HG02884 (cell line): ENCODE data around the gene UNC5B.

ENCODE experiments used
- ATAC-seq: cut with Tn5 transposase; IDR thresholded peaks from one replicate; pipeline ENCODE4 v1.9.1; 2021; ENCODE audit warnings: mild to moderate bottlenecking, moderate library complexity; ENCODE audit not compliant: unreplicated experiment

Gene UNC5B

GRCh38 chr10:71221586-71222202 is 9.3 kb downstream of the UNC5B start:
- ATAC-seq, result no peak

- ATAC-seq, result no peak
Measured at GRCh38 chr10:71222601-71223346, 10.4 kb downstream of the UNC5B start.

GRCh38 chr10:71223347-71224058 is 11.1 kb downstream of the UNC5B start:
- ATAC-seq, result no peak

GRCh38 chr10:71225291-71226058 is 13.1 kb downstream of the UNC5B start:
- ATAC-seq, result no peak

DNA sequence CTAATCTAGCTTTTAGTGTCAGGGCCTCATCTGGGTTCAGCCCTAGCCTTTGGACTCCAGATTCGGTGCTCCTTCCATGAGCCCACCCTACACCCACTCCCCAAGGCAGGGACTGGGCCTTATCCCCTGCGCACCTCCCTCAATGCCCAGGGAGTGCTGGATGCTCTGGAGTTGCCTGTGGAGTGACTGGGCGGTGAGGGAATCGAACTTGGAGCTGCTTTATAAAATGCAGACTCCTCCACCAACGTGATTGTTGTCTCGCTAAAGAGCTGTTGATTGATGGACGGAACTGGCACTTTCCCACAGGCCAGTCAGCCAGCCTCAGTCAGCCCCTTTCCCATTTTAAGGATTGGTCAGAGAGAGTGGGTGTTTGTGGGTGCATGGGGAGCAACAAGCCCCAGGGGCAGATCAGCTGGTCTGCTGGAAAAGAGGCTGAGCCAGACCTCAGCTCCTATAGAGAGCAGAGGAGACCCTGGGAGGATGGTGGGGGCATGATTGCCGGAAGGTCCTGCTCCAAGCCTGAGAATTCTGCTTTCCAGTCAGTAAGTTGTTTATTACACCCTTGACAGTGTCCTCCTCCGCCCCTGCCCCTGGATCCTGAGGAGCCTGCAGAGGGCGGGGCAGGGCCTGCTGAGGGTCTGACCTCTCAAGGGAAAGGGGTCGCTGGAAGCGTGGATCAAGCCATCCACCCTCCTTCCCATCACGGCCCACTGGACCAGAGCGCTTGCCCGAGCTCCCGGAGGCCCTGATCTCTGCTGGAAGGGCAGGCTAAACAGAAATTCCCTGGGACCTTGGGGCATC is 16.7 kb downstream of the UNC5B start:
- no peak for ATAC-seq

DNA sequence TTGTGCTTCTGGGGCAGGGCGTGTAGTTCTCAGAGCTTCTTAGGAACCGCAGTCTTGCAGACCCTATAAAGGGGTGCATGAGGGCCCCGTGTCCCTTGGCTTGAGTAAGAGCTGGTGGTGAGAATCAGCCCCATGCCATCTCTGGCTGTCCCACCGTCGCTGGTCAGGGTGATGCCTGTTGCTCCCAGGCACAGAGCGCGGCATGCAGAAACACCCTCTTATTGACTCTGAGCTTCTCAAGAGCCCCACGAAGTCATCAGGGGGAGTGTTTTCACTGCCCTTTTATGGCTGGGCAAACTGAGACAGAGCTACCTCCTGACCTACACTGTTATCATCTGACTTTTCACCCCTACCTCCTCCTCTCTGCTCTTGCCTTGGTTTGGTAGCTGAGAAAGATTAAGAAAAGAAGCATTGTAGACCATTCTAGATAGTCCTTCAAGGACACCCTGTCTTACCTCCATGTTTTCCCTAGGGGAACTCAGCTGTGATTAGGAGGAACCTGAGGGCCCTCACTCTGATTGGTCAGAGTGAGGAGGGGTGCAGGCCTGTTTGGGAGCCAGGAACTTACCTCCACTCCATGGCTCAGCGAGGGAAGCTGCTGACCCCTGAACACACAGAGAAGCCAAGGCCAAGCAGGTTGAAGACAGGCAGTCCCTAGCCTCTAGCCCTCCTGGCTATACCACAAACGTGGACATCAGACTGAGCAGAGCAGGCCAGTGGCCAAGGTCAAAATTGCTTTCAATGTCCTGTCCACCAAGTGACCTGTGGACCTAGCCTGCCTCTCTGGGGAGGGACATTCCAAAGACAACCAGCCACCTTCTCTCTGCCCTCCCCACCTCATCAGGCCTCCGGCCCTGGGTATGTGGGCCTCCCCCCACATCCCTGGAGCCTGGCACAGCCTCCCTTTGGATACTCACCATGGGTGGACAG is 17.6 kb downstream of the UNC5B start:
- no peak for ATAC-seq

- no peak for ATAC-seq
Measured at GRCh38 chr10:71230656-71231025, 18.3 kb downstream of the UNC5B start.

DNA sequence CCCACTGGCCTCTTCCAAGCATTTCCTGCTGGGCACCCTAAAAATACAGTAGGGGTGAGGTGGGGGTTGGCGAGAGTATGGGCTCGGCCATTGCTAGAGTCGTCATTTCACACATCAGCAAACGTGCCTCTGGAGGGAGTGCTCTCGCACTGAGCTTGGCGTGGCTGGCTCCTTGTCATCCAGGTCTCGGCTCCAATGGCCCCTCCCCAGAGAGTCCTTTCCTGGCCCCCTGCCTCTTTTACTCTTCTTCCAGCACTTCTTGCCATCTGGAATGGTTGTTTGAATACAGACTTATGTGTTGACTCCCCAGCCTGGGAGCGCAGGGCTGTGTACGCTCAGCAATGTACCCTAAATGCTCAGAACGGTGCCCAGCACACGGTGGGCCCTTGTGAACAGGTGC is 18.8 kb downstream of the UNC5B start:
- ATAC-seq, result no peak

GRCh38 chr10:71232089-71232998 is 20.0 kb downstream of the UNC5B start:
- ATAC-seq, result no peak

DNA sequence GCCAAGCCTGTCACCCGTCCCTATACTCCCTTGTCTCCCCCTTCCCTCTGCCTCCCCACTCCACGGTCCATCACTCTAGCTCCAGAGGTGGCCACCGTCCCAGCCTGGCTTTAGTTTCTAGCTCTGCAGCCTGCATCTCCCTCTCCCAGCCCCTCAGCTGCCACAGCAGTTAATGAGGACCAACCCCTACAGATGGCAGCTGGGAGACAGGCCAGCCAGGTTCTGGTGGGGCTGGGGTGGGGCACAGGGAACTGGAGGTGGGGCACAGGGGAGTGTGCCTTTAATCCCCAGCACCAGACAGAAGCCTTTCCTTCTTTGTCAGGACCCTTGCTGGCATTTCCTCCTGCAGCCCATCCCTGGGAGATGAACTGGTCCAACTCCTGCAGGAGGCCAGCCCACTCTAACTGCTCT is 21.1 kb downstream of the UNC5B start:
- no peak for ATAC-seq

DNA sequence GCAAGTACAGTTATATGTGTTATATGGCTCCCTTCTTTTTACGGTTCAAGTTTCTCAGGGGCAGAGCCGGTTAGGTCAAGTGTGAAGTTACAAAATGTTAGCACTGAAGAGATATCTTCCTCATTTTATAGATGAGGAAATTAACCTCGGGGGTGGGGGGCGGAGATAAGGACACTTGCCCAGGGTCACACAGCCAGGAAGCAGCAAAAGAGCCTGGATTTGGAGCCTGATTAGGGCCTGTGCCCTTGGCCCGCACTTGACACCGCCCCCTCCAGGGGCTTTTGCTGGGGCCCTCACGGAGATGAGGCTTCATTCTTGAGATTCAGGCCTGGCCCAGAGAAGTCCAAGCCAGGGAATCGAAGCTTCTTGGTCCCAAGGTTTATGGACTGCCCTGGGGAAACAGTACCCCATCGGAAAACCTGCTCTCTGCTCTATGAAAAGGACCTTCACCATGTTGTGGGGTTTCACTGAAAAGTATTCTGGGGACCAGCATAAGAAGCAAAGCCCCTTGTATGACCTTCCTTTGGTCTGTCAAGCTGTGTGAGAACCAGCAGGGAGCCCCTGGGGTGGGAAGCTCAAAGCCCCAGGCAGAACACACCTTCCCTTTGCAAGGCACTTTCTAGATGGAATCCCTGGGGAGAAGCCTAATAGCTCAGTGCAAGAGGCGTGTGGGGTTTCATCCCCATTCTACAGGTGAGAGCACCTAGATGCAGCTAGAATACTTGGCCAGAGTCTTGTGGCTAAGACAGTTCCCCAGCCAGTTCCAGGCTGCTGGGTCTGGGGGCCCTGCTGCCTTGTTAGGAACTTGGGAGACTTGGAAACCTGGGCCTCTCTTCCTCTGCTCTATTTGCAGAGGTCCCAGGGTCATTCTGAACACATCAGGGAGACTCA is 21.9 kb downstream of the UNC5B start:
- no peak for ATAC-seq

- ATAC-seq, result no peak
Measured at GRCh38 chr10:71234970-71235685, 22.8 kb downstream of the UNC5B start.

DNA sequence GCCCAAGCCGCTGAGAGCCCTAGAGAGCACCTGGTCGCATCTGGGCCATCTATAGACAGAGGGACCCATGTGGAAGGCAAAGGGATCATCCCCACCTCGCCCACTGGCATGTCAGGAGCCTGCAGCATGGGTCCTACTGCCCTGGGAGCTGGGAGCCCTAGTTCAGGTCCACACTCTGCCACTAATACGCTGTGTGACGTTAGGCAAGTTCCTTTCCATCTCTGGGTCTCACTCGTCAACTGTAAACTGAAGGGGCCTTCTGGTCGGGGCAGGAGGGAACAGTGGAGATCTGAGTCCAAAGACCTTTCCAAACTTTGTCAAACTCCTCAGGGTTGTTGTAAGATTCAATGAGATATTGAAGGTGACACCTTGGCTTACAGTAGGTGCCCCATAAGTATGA is 23.4 kb downstream of the UNC5B start:
- ATAC-seq, result no peak

GRCh38 chr10:71236286-71236685 is 23.9 kb downstream of the UNC5B start:
- no peak for ATAC-seq

DNA sequence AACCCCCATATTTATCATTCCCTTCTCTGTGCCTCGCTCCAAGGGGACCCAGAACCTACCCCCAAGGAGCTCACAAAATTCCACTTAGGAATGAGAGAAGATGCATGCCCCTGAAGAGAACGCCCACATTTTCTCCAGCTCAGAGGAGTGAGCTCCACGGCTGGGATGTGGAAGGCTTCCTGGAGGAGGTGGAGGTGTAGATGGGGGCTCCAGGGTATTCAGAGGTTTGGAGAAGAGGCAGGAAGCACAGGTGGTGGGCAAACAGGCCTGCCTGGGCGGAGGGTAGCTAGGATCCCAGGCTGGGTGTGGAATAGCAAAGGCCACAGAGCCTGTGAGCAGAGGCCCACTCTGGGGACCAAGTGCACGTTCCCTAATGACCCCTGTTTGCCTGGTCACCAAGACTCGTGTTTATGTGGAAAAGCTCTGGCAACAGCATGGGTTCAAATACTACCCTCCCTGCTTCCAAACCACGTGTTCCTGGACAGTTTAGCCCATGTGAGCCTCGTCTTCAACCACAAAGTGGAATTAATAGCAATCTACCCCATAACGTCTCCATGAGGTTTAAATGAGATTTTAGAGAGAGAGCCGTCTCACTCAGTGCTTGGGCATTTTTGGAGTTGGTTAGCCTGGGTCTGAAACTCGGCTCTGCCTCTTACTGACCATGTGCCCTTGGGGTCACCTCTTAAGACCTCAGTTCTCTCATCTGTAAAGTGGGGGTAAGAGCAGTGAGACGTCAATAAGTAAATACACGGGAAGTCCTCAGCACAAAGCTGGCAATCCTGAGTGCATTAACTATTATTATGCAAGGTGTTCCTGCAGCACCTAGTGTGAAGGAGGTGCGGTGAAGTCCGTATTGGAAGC is 24.7 kb downstream of the UNC5B start:
- ATAC-seq, result no peak
